ENCODE results near the gene SPATA1. TPM values are rescaled to one million over a fixed set of nuclear protein-coding genes. Genes with fewer than 3 reads are reported as not detected.

The SPATA1 gene
- total and polyA plus RNA-seq, 5 donors from 2014 or later = 0.21 to 2.4 TPM; not detected in 3

GRCh38 chr1:84550826-84551225, 44.6 kb downstream of the SPATA1 start:
- H3K4me3 Mint-ChIP-seq = no peak overlapping the region
- H3K9me3 Mint-ChIP-seq = no peaks in the 10 kb centered on the region
- peaks cover 3% of the 10 kb centered on the region for H3K36me3 Mint-ChIP-seq
- no peaks in the 10 kb centered on the region for H3K4me1 Mint-ChIP-seq
- Histone ChIP-seq H3K4me3 (ENCODE audit: low read depth, low read length) (no peak overlapping the region), H3K27ac (ENCODE audit: insufficient read depth, low read length, poor library complexity, severe bottlenecking) (no peak overlapping the region), H3K9me3 (ENCODE audit: control insufficient read depth in 2 of 2, low read length in 2 of 2) (no peaks in the 10 kb centered on the region), H3K27me3 (ENCODE audit: control insufficient read depth, insufficient read depth, low read length) (no peaks in the 10 kb centered on the region), H3K4me1 (ENCODE audit: control insufficient read depth, insufficient read depth, low read length, poor library complexity, severe bottlenecking) (no peaks in the 10 kb centered on the region), H3K36me3 (ENCODE audit: control insufficient read depth, insufficient read depth, low read length) (peaks cover 11% of the 10 kb centered on the region)
- H3K27ac Mint-ChIP-seq = no peak overlapping the region
- H3K27me3 Mint-ChIP-seq = no peaks in the 10 kb centered on the region
- DNase-seq = no peak
- no peak for ATAC-seq (ENCODE audit: low read depth in 2 of 2)

GRCh38 chr1:84569216-84569615, 63.0 kb downstream of the SPATA1 start:
- ATAC-seq (ENCODE audit: low read depth in 2 of 2) (no peak), DNase-seq (no peak)
- Mint-ChIP-seq H3K4me1 (peaks cover 37 to 68% (median 48%) of the 10 kb centered on the region in 4 donors), H3K9me3 (no peaks in the 10 kb centered on the region), H3K27ac (peak overlapping the region in 1 of 3 donors; percentile 16), H3K36me3 (peaks cover 34% of the 10 kb centered on the region), H3K4me3 (no peak overlapping the region), H3K27me3 (no peaks in the 10 kb centered on the region)
- H3K4me1 ChIP-seq (ENCODE audit: control insufficient read depth, insufficient read depth, low read length, poor library complexity, severe bottlenecking) = peaks cover 25% of the 10 kb centered on the region
- no peaks in the 10 kb centered on the region for H3K9me3 ChIP-seq (ENCODE audit: control insufficient read depth in 2 of 2, low read length in 2 of 2)
- no peak overlapping the region for H3K27ac ChIP-seq (ENCODE audit: insufficient read depth, low read length, poor library complexity, severe bottlenecking)
- H3K36me3 ChIP-seq (ENCODE audit: control insufficient read depth, insufficient read depth, low read length) = peaks cover 17% of the 10 kb centered on the region
- no peak overlapping the region for H3K4me3 ChIP-seq (ENCODE audit: low read depth, low read length)
- H3K27me3 ChIP-seq (ENCODE audit: control insufficient read depth, insufficient read depth, low read length) = no peaks in the 10 kb centered on the region

DNA sequence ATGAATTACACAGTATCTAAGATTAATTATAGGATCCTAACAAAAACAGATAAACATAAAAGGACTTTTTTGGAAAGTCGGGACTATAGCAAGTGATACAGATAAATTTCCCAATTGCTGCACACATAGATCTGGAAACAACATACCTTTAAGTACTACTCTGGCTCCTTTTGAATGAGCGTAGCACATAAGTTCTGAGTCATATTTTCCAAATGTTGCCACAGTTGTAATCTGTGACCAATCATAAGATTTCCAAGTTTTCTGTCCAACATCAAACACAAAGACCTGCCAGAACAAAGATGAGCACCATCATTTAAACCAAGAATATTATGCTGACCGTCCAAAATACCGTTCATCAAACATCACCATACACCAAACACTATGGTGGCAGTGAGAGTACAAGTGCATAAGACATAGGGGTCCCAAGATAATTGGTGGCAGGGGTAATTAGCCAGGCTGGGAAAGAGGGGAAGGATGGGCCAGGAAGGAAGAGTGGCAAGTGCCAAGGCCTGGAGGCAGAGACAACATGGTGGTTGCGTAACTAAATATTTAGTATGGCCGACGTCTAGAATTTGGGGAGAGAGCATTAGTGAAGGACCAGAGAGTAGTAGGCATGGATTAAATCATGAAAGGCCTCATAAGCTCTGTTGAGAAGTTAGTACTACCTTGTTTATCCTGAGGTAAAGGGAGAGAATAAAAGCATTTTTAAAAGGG, 64.4 kb downstream of the SPATA1 start:
- Histone ChIP-seq H3K4me3 (ENCODE audit: low read depth, low read length) (no peak overlapping the region), H3K36me3 (ENCODE audit: control insufficient read depth, insufficient read depth, low read length) (peaks cover 17% of the 10 kb centered on the region), H3K9me3 (ENCODE audit: control insufficient read depth in 2 of 2, low read length in 2 of 2) (no peaks in the 10 kb centered on the region), H3K27me3 (ENCODE audit: control insufficient read depth, insufficient read depth, low read length) (no peaks in the 10 kb centered on the region), H3K4me1 (ENCODE audit: control insufficient read depth, insufficient read depth, low read length, poor library complexity, severe bottlenecking) (peaks cover 29% of the 10 kb centered on the region), H3K27ac (ENCODE audit: insufficient read depth, low read length, poor library complexity, severe bottlenecking) (no peak overlapping the region)
- DNase-seq = no peak
- H3K4me1 Mint-ChIP-seq = peaks cover 37 to 73% (median 51%) of the 10 kb centered on the region in 4 donors
- H3K36me3 Mint-ChIP-seq = peaks cover 34% of the 10 kb centered on the region
- no peaks in the 10 kb centered on the region for H3K27me3 Mint-ChIP-seq
- peak overlapping the region; percentile 4 to 91 (median 8) for H3K4me3 Mint-ChIP-seq
- H3K9me3 Mint-ChIP-seq = no peaks in the 10 kb centered on the region
- no peak for ATAC-seq (ENCODE audit: low read depth in 2 of 2)
- peak overlapping the region in 1 of 3 donors; percentile 33 for H3K27ac Mint-ChIP-seq

DNA sequence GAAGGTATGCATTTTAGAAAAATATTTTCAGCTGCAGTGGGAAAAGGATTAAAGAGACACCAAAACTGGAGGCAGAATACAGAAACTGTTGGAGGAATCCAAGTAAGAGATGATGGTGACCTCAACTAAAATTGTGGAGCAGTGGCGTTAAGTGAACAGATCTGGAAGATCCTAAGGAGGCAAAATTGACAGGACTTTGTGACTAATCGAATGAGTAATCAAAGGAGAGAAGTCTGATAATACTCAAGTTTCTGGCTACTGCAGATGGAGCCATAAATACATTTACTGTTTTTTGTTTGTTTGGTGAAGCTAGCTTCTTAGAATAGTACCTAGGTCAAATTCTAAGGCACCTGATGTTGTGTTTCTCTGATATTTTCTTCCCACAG, 65.0 kb downstream of the SPATA1 start:
- ATAC-seq (ENCODE audit: low read depth in 2 of 2) (no peak), DNase-seq (no peak)
- peaks cover 29% of the 10 kb centered on the region for H3K4me1 ChIP-seq (ENCODE audit: control insufficient read depth, insufficient read depth, low read length, poor library complexity, severe bottlenecking)
- peaks cover 37 to 71% (median 49%) of the 10 kb centered on the region in 4 donors for H3K4me1 Mint-ChIP-seq
- H3K36me3 ChIP-seq (ENCODE audit: control insufficient read depth, insufficient read depth, low read length) = peaks cover 12% of the 10 kb centered on the region
- H3K36me3 Mint-ChIP-seq = peaks cover 34% of the 10 kb centered on the region
- H3K27me3 Mint-ChIP-seq = no peaks in the 10 kb centered on the region
- H3K9me3 Mint-ChIP-seq = no peaks in the 10 kb centered on the region
- H3K27ac Mint-ChIP-seq = peak overlapping the region in 1 of 3 donors; percentile 33
- no peaks in the 10 kb centered on the region for H3K9me3 ChIP-seq (ENCODE audit: control insufficient read depth in 2 of 2, low read length in 2 of 2)
- H3K4me3 Mint-ChIP-seq = peak overlapping the region in 2 of 4 donors; percentile 91
- no peak overlapping the region for H3K27ac ChIP-seq (ENCODE audit: insufficient read depth, low read length, poor library complexity, severe bottlenecking)
- no peaks in the 10 kb centered on the region for H3K27me3 ChIP-seq (ENCODE audit: control insufficient read depth, insufficient read depth, low read length)
- no peak overlapping the region for H3K4me3 ChIP-seq (ENCODE audit: low read depth, low read length)

- DNase-seq = peak in 1 of 3 donors; percentile 1
- Histone ChIP-seq H3K36me3 (ENCODE audit: control insufficient read depth, insufficient read depth, low read length) (peaks cover 8% of the 10 kb centered on the region), H3K27ac (ENCODE audit: insufficient read depth, low read length, poor library complexity, severe bottlenecking) (peak overlapping the region; percentile 93), H3K4me1 (ENCODE audit: control insufficient read depth, insufficient read depth, low read length, poor library complexity, severe bottlenecking) (peaks cover 29% of the 10 kb centered on the region), H3K9me3 (ENCODE audit: control insufficient read depth in 2 of 2, low read length in 2 of 2) (no peaks in the 10 kb centered on the region), H3K4me3 (ENCODE audit: low read depth, low read length) (peak overlapping the region; percentile 97), H3K27me3 (ENCODE audit: control insufficient read depth, insufficient read depth, low read length) (no peaks in the 10 kb centered on the region)
- H3K4me1 Mint-ChIP-seq = peaks cover 26 to 57% (median 39%) of the 10 kb centered on the region in 4 donors
- no peaks in the 10 kb centered on the region for H3K27me3 Mint-ChIP-seq
- H3K27ac Mint-ChIP-seq = peak overlapping the region; percentile 99 to 100 (median 100)
- ATAC-seq (ENCODE audit: low read depth in 2 of 2) = no peak
- H3K36me3 Mint-ChIP-seq = peaks cover 23% of the 10 kb centered on the region
- no peaks in the 10 kb centered on the region for H3K9me3 Mint-ChIP-seq
- H3K4me3 Mint-ChIP-seq = peak overlapping the region; percentile 91 to 99 (median 97)
Measured at GRCh38 chr1:84573481-84573966, 67.3 kb downstream of the SPATA1 start.

DNA sequence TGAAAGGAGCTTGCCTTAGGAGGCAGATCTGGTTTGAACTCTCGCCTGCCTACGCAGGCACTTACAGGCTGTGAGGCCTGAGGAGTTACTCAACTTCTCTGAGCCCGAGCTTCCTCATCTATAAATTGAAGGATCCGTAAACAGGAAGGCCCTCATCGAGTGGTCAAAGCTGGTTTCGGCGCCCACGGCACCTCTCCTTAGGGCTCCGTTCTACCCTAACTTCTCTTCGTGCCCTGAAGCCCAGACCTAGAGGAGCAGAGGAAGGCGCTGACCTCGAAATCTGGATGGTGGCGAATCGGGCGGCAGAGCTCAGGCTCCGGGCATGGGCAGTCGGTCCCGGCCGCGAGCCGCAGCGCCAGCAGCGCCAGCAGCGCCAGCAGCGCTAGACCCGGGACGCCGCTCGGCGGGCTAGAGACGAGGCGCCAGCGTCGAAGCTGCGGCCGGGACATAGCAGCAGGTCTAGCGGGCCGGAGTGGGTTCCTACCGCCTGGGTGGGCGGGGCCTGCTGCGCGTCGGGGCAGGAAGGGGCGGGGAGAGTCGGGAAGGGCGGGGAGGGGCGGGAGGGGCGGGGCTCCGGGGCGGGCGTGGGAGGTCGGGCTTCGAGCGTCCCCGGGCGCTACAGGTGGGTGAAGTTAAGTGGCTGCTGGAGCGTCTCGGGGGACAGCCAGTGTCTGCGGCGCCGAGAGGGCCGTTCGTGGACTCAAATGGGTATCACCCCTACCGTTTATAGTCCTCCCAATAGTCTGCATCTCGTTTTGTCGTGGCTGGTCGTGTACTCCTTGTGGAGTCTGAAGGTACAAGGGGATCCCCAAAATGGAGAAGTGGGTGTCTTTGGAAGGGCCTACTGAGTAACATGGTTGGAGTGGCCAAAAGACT, 68.0 kb downstream of the SPATA1 start, which contains the start of gene CTBS:
CTBS (minus strand) TSS at position 474 of the 876 bp plus-strand sequence; CDS start at position 449, 25 bp downstream.
- H3K36me3 ChIP-seq (ENCODE audit: control insufficient read depth, insufficient read depth, low read length) = peaks cover 6% of the 10 kb centered on the region
- H3K27me3 ChIP-seq (ENCODE audit: control insufficient read depth, insufficient read depth, low read length) = no peaks in the 10 kb centered on the region
- Mint-ChIP-seq H3K4me1 (peaks cover 22 to 51% (median 36%) of the 10 kb centered on the region in 4 donors), H3K36me3 (peaks cover 16% of the 10 kb centered on the region), H3K27ac (peak within 1 kb of the TSS; percentile 99 to 100 (median 100)), H3K27me3 (no peaks in the 10 kb centered on the region), H3K4me3 (peak within 1 kb of the TSS; percentile 91 to 99 (median 97)), H3K9me3 (peaks cover 0 to 2% (median 0%) of the 10 kb centered on the region in 7 donors)
- ATAC-seq (ENCODE audit: low read depth in 2 of 2) (peak; percentile 92 to 93), DNase-seq (peak; percentile 82 to 86 (median 84))
- no peaks in the 10 kb centered on the region for H3K9me3 ChIP-seq (ENCODE audit: control insufficient read depth in 2 of 2, low read length in 2 of 2)
- H3K4me3 ChIP-seq (ENCODE audit: low read depth, low read length) = peak within 1 kb of the TSS; percentile 97
- peak within 1 kb of the TSS; percentile 93 for H3K27ac ChIP-seq (ENCODE audit: insufficient read depth, low read length, poor library complexity, severe bottlenecking)
- peaks cover 29% of the 10 kb centered on the region for H3K4me1 ChIP-seq (ENCODE audit: control insufficient read depth, insufficient read depth, low read length, poor library complexity, severe bottlenecking)

- Histone ChIP-seq H3K4me3 (ENCODE audit: low read depth, low read length) (peak overlapping the region; percentile 84), H3K4me1 (ENCODE audit: control insufficient read depth, insufficient read depth, low read length, poor library complexity, severe bottlenecking) (peaks cover 29% of the 10 kb centered on the region), H3K27ac (ENCODE audit: insufficient read depth, low read length, poor library complexity, severe bottlenecking) (peak overlapping the region; percentile 93), H3K9me3 (ENCODE audit: control insufficient read depth in 2 of 2, low read length in 2 of 2) (no peaks in the 10 kb centered on the region), H3K36me3 (ENCODE audit: control insufficient read depth, insufficient read depth, low read length) (peaks cover 3% of the 10 kb centered on the region), H3K27me3 (ENCODE audit: control insufficient read depth, insufficient read depth, low read length) (no peaks in the 10 kb centered on the region)
- Mint-ChIP-seq H3K27me3 (no peaks in the 10 kb centered on the region), H3K9me3 (peaks cover 0 to 2% (median 0%) of the 10 kb centered on the region in 7 donors), H3K4me3 (peak overlapping the region; percentile 91 to 99 (median 95)), H3K27ac (peak overlapping the region; percentile 91 to 100 (median 98)), H3K36me3 (peaks cover 13% of the 10 kb centered on the region), H3K4me1 (peaks cover 22 to 45% (median 34%) of the 10 kb centered on the region in 4 donors)
- ATAC-seq (ENCODE audit: low read depth in 2 of 2) (no peak), DNase-seq (no peak)
Measured at GRCh38 chr1:84574936-84575335, 68.8 kb downstream of the SPATA1 start.

Data from CD4-positive, CD25-positive, alpha-beta regulatory T cell (primary cell).